Muscle layer of colon (tissue), 2 donors: ENCODE results near the gene EIF4H.
"Not testable (repeated sequence)": the region's sequence is repeated elsewhere in the genome, so short reads cannot be mapped to it uniquely, and the experiment has no call there.

ENCODE experiments used
- H3K27ac ChIP-seq: one replicate; pipeline ENCODE4 v1.7.0; 2013; ENCODE audit warnings: low read depth, mild to moderate bottlenecking, low read length, moderate library complexity
- H3K27me3 ChIP-seq, 2 donors: one replicate each; pipeline ENCODE4 v1.7.0; 2013; ENCODE audit warnings: low read length in 2 of 2, mild to moderate bottlenecking in 2 of 2; ENCODE audit not compliant: insufficient read depth in 2 of 2, control insufficient read depth in 1 of 2
- H3K36me3 ChIP-seq: one replicate; pipeline ENCODE4 v1.7.0; 2013; ENCODE audit warnings: mild to moderate bottlenecking, low read length; ENCODE audit not compliant: insufficient read depth
- H3K4me1 ChIP-seq: one replicate; pipeline ENCODE4 v1.7.0; 2013; ENCODE audit warnings: mild to moderate bottlenecking, low read length; ENCODE audit not compliant: insufficient read depth
- H3K4me3 ChIP-seq, 2 donors: one replicate each; pipeline ENCODE4 v1.7.0; 2013; ENCODE audit warnings: low read length in 2 of 2, low read depth in 1 of 2, mild to moderate bottlenecking in 1 of 2, moderate library complexity in 1 of 2
- H3K9ac ChIP-seq: one replicate; pipeline ENCODE4 v1.7.0; 2013; ENCODE audit warnings: low read length
- H3K9me3 ChIP-seq: one replicate; pipeline ENCODE4 v1.7.0; 2013; ENCODE audit warnings: mild to moderate bottlenecking, low read length
- donor health status: abdominal sarcoma.
- donor health status: Adenocarcinoma of cecum.

Gene EIF4H

GRCh38 chr7:74220229-74220628, 46.1 kb downstream of the EIF4H start:
- H3K9ac ChIP-seq, result no peak overlapping the region
- no peak overlapping the region for H3K4me3 ChIP-seq
- no peaks in the 10 kb centered on the region for H3K9me3 ChIP-seq
- H3K27me3 ChIP-seq, result no peaks in the 10 kb centered on the region
- H3K4me1 ChIP-seq, result no peaks in the 10 kb centered on the region
- H3K36me3 ChIP-seq, result no peaks in the 10 kb centered on the region
- H3K27ac ChIP-seq, result no peak overlapping the region

DNA sequence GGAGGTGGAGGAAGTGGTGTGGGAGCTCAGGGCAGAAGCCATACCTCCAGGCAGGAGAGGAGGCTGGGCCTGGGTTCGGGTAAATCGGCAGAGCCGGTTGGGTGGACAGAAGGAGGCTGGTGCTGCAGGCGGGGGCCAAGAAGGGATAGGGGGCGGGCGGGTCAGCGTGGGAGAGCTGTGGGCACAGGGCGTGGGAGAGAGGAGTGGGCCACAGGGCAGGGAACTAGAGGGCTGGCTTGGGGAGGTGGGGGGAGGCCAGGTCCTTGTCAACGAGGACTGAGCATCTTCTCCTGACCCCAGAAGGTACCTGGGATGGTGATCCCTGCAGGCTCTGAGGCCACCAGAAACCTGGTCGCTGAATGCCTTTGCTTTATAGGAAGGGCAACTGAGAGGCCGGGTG, 47.6 kb downstream of the EIF4H start:
- H3K9ac ChIP-seq, result no peak overlapping the region
- H3K27ac ChIP-seq, result no peak overlapping the region
- no peak overlapping the region for H3K4me3 ChIP-seq
- no peaks in the 10 kb centered on the region for H3K9me3 ChIP-seq
- no peaks in the 10 kb centered on the region for H3K27me3 ChIP-seq
- no peaks in the 10 kb centered on the region for H3K36me3 ChIP-seq
- H3K4me1 ChIP-seq, result no peaks in the 10 kb centered on the region

- H3K9me3 ChIP-seq, result no peaks in the 10 kb centered on the region
- no peaks in the 10 kb centered on the region for H3K4me1 ChIP-seq
- H3K27me3 ChIP-seq, result no peaks in the 10 kb centered on the region
- H3K9ac ChIP-seq, result no peak overlapping the region
- H3K36me3 ChIP-seq, result no peaks in the 10 kb centered on the region
- no peak overlapping the region for H3K4me3 ChIP-seq
- no peak overlapping the region for H3K27ac ChIP-seq
Measured at GRCh38 chr7:74222851-74223710, 48.9 kb downstream of the EIF4H start.

DNA sequence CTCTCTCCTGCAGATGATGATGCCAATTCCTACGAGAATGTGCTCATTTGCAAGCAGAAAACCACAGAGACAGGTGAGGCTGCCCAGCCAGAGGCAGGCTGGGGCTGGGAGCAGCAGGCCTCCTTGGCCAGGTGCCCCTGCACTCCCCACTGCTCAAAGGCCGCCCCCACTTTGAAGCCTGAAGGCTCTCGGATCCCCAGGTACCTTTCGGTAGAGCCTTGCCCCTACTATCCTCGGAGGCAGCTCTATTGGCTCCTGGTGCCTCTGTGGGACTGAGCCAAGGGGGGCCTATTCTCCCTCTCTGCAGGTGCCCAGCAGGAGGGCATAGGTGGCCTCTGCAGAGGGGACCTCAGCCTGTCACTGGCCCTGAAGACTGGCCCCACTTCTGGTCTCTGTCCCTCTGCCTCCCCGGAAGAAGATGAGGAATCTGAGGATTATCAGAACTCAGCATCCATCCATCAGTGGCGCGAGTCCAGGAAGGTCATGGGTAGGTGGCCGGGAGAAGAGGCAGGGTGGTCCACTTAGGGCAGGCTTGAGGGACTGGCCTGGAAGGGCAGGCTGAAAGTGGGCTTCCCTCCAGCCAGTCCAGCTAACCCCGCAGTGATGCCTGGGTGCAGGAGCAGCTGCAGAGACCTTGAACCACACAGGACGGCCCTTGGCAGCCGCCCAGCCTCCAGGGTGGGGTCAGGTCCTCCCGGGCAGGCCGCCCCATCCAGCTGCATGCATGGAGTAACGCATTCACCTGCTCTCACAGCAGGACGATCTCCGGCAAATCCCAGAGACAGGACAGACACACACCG, 49.8 kb downstream of the EIF4H start:
- Histone ChIP-seq H3K9ac (no peak overlapping the region), H3K4me3 (no peak overlapping the region), H3K36me3 (no peaks in the 10 kb centered on the region), H3K27me3 (no peaks in the 10 kb centered on the region), H3K27ac (no peak overlapping the region), H3K4me1 (no peaks in the 10 kb centered on the region), H3K9me3 (no peaks in the 10 kb centered on the region)

- Histone ChIP-seq H3K27ac (no peak overlapping the region), H3K27me3 (no peaks in the 10 kb centered on the region), H3K9me3 (no peaks in the 10 kb centered on the region), H3K9ac (no peak overlapping the region), H3K4me3 (no peak overlapping the region), H3K4me1 (no peaks in the 10 kb centered on the region), H3K36me3 (no peaks in the 10 kb centered on the region)
Measured at GRCh38 chr7:74224511-74224832, 50.3 kb downstream of the EIF4H start.

DNA sequence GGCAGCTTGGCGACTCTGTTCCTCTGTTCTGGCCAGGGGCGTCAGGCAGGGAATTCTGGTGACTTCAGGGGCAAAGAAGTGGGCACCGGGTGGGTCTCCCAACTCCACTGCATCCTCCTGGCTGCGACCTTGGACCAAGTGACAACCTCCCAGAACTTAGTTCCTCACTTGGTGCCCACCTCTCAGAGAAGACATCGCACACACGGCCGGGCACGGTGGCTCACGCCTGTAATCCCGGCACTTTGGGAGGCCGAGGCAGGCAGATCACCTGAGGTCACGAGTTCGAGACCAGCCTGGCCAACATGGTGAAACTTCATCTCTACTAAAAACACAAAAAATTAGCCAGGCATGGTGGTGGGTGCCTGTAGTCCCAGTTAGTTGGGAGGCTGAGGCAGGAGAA, 50.8 kb downstream of the EIF4H start:
- H3K9me3 ChIP-seq, H3K9ac ChIP-seq, H3K27me3 ChIP-seq, H3K27ac ChIP-seq, H3K4me1 ChIP-seq, H3K4me3 ChIP-seq, H3K36me3 ChIP-seq: not testable (repeated sequence)

DNA sequence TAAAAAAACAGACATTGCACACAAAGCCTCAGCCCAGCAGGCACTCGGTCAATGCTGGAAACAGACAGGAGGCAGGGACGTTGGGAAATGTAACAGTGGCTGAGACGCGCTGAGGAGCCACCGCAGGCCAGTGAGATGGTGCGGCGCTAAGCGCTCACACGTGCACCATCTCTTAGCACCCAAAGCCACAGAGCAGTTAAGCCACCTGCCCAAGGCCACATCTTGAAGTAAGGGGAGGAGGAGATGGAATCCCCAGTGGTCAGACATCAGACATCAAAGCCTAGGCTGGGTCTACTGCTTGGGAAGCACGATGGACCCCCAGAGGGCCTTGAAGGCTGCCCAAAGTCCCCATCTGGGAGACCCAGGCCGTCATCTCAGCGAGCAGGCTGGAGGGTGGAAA, 51.2 kb downstream of the EIF4H start:
- no peak overlapping the region for H3K4me3 ChIP-seq
- H3K27me3 ChIP-seq, result no peaks in the 10 kb centered on the region
- H3K27ac ChIP-seq, result no peak overlapping the region
- H3K9me3 ChIP-seq, result no peaks in the 10 kb centered on the region
- no peak overlapping the region for H3K9ac ChIP-seq
- no peaks in the 10 kb centered on the region for H3K36me3 ChIP-seq
- H3K4me1 ChIP-seq, result no peaks in the 10 kb centered on the region

DNA sequence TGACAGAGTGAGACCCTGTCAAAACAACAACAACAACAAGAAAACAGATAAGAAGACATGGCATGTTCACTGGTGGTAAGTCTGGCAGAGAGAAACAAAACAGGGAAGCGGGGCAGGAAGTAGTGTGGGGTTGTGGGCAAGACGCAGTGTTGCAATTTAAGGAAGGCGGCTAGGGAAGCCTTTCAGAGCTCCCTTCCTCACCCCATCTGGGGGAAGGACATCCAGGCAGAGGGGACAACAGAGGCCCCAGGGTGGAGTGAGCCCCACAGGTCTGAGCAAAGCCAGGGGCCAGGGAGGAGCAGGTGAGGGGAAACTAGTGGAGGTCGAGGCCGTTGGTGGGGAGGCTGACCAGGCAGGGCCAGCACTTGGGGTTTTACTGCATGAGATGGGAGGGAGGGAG, 52.5 kb downstream of the EIF4H start:
- no peak overlapping the region for H3K27ac ChIP-seq
- H3K9ac ChIP-seq, result no peak overlapping the region
- H3K36me3 ChIP-seq, result no peaks in the 10 kb centered on the region
- H3K4me3 ChIP-seq, result no peak overlapping the region
- H3K9me3 ChIP-seq, result no peaks in the 10 kb centered on the region
- no peaks in the 10 kb centered on the region for H3K4me1 ChIP-seq
- H3K27me3 ChIP-seq, result no peaks in the 10 kb centered on the region

- Histone ChIP-seq H3K27me3 (no peaks in the 10 kb centered on the region), H3K9ac (no peak overlapping the region), H3K36me3 (peaks cover 5% of the 10 kb centered on the region), H3K27ac (no peak overlapping the region), H3K4me1 (no peaks in the 10 kb centered on the region), H3K4me3 (no peak overlapping the region), H3K9me3 (no peaks in the 10 kb centered on the region)
Measured at GRCh38 chr7:74228951-74229900, 55.1 kb downstream of the EIF4H start.

DNA sequence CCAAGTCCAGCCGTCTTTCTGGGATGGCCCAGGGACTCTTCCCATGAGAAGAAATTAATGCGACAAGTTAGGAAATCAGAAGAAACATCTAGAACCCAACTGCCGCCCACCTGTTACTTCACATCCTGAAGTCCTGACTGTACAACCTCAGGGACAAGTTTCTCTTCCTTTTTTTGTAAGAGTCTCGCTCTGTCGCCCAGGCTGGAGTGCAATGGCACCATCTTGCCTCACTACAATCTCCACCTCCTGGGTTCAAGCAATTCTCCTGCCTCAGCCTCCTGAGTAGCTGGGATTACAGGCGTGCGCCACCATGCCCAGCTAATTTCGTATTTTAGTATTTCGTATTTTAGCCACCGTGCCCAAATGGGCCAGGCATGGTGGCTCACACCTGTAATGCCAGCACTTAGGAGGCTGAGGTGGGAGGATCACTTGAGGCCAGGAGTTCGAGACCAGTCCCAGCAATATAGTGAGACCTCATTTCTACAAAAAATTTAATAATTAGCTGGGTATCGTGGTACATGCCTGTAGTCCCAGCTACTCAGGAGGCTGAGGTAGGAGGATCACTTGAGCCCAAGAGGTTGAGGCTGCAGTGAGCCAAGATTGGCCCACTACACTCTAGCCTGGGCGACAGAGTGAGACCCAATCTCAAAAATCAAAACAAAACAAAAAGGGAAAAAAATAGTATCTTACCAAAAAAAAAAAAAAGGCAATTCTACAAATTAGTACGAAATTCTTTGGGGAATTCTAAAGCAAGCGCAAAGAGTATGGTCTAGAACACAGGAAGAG, 56.5 kb downstream of the EIF4H start:
- no peaks in the 10 kb centered on the region for H3K4me1 ChIP-seq
- no peaks in the 10 kb centered on the region for H3K27me3 ChIP-seq
- peaks cover 11% of the 10 kb centered on the region for H3K36me3 ChIP-seq
- no peak overlapping the region for H3K27ac ChIP-seq
- H3K4me3 ChIP-seq, result no peak overlapping the region
- no peak overlapping the region for H3K9ac ChIP-seq
- no peaks in the 10 kb centered on the region for H3K9me3 ChIP-seq

- Histone ChIP-seq H3K4me1 (no peaks in the 10 kb centered on the region), H3K9me3 (no peaks in the 10 kb centered on the region), H3K36me3 (peaks cover 13% of the 10 kb centered on the region), H3K27ac (no peak overlapping the region), H3K9ac (no peak overlapping the region), H3K27me3 (no peaks in the 10 kb centered on the region), H3K4me3 (no peak overlapping the region)
Measured at GRCh38 chr7:74231232-74231590, 57.1 kb downstream of the EIF4H start.
